GM23338 (cell line): ENCODE measurements around the gene CBFA2T3.

Source experiments
- CREB1 ChIP-seq: fragments of 250-450 bp; sonication (Bioruptor Pico); IDR thresholded peaks from 2 replicates; pipeline ENCODE4 v1.5.0; 2020; ENCODE audit warnings: low read depth, mild to moderate bottlenecking, moderate library complexity
- CTCF ChIP-seq, 2 experiments: fragments of 200-600 bp in 1 of 2; sonication (generic) in 1 of 2; conservative IDR thresholded peaks; 2 replicates each; pipeline versions ENCODE4 v1.5.1 to v1.6.1; 2016 to 2017; ENCODE audit warnings: antibody characterized with exemption in 2 of 2, low read depth in 2 of 2, mild to moderate bottlenecking in 2 of 2, moderate library complexity in 1 of 2
- ETS1 ChIP-seq: IDR thresholded peaks from 2 replicates; pipeline ENCODE4 v1.6.1; 2016; ENCODE audit warnings: antibody characterized with exemption
- EZH2 ChIP-seq: fragments of 200-600 bp; sonication (generic); IDR thresholded peaks from one replicate; pipeline ENCODE4 v1.8.0; 2017; ENCODE audit warnings: antibody characterized with exemption, mild to moderate bottlenecking, low read depth; ENCODE audit not compliant: unreplicated experiment
- EZH2phosphoT487 ChIP-seq: fragments of 200-600 bp; sonication (generic); IDR thresholded peaks from one replicate; pipeline ENCODE4 v1.8.1; 2018; ENCODE audit warnings: antibody characterized with exemption; ENCODE audit not compliant: unreplicated experiment
- JUNB ChIP-seq: IDR thresholded peaks from one replicate; pipeline ENCODE4 v1.6.1; 2016; ENCODE audit warnings: antibody characterized with exemption; ENCODE audit not compliant: unreplicated experiment
- POLR2AphosphoS5 ChIP-seq: IDR thresholded peaks from 2 replicates; pipeline ENCODE4 v1.6.1; 2016; ENCODE audit warnings: antibody characterized with exemption, low read depth
- REST ChIP-seq: IDR thresholded peaks from one replicate; pipeline ENCODE4 v1.6.1; 2018; ENCODE audit warnings: antibody characterized with exemption; ENCODE audit not compliant: unreplicated experiment
- STAT1 ChIP-seq: IDR thresholded peaks from one replicate; pipeline ENCODE4 v1.6.1; 2016; ENCODE audit warnings: antibody characterized with exemption; ENCODE audit not compliant: unreplicated experiment
- ZNF331 ChIP-seq: fragments of 250-450 bp; sonication (Bioruptor Pico); IDR thresholded peaks from 2 replicates; pipeline ENCODE4 v1.5.0; 2020; ENCODE audit warnings: low read depth, mild to moderate bottlenecking, moderate library complexity
- ZNF462 ChIP-seq: fragments of 250-450 bp; sonication (Bioruptor Pico); IDR thresholded peaks from 2 replicates; pipeline ENCODE4 v1.5.0; 2020; ENCODE audit warnings: mild to moderate bottlenecking, moderate library complexity

- TF ChIP-seq POLR2AphosphoS5 (no peak), ZNF331 (CRISPR knock-in tag) (no peak), CTCF (conservative IDR thresholded peaks at IDR 0.05; ENCODE audit: low read depth in 2 of 2) (no peak), REST (no peak), EZH2 (no peak), EZH2phosphoT487 (no peak), CREB1 (CRISPR knock-in tag) (no peak), JUNB (no peak), STAT1 (no peak), ETS1 (no peak), ZNF462 (CRISPR knock-in tag) (no peak)
Observed at GRCh38 chr16:88830258-88830657, 146.7 kb downstream of the CBFA2T3 start.
